K562 (cell line): ENCODE data around the gene ASPDH. TPM values are rescaled to one million over a fixed set of nuclear protein-coding genes. Genes with fewer than 3 reads are reported as not detected.

Source experiments
- ATAC-seq: fragments of 200-7000 bp; cut with Tn5 transposase; 3 replicates; pipeline ENCODE4 v1.9.1; 2020; ENCODE audit warnings: moderate library complexity
- BruUV-seq: library from RNA; stranded (reverse); fragments of 400-500 nt; replicated peaks from 2 replicates; lab custom pipeline; 2021; lab: Mats Ljungman, UMichigan
- CTCF ChIA-PET: fragments of 300-600 bp; formaldehyde crosslinking; extraction: SDS; loops from one replicate; lab custom pipeline; 2021; ENCODE audit warnings: low intra/inter-chr PET ratio; lab: Yijun Ruan, JAX
- POLR2A ChIA-PET: fragments of 300-600, 350-650 bp; sonication (Branson Sonifier 250); formaldehyde crosslinking; extraction: SDS; loops from one replicate; lab custom pipeline; 2021; ENCODE audit warnings: antibody characterized with exemption, inconsistent platforms; lab: Yijun Ruan, JAX
- DNase-seq, 4 experiments: peaks; one replicate each; pipeline versions ENCODE4 v3.0.0 to v3.0.0-alpha.2; 2011 to 2018; ENCODE audit warnings: low spot score in 3 of 4, mixed read lengths in 3 of 4; ENCODE audit errors: extremely low read depth in 1 of 4
- FAIRE-seq: peaks from 2 replicates; lab custom pipeline; 2011; peaks lifted over from hg19 to GRCh38; lab: Jason Lieb, UNC
- H2AFZ ChIP-seq: 2 replicates; pipeline ENCODE4 v1.6.0; 2011; ENCODE audit warnings: low read depth, low read length, control low read depth, inconsistent platforms
- H3K27ac ChIP-seq: fragments of 200-600 bp; 3 replicates; pipeline ENCODE4 v1.8.0; 2011; ENCODE audit warnings: low read depth, mild to moderate bottlenecking, control low read depth, inconsistent platforms, low read length, moderate library complexity, mixed read lengths; ENCODE audit errors: extremely low read depth
- H3K27me3 ChIP-seq, 2 experiments: fragments of 300-600 bp in 1 of 2; 2 replicates in 1 of 2; 3 replicates in 1 of 2; pipeline versions ENCODE4 v1.6.0 to v1.8.0; 2011; ENCODE audit warnings: inconsistent platforms in 2 of 2, low read length in 2 of 2, mild to moderate bottlenecking in 1 of 2, mixed read lengths in 1 of 2, moderate library complexity in 1 of 2; ENCODE audit not compliant: control insufficient read depth in 2 of 2, insufficient read depth in 2 of 2
- H3K36me3 ChIP-seq: fragments of 300-600 bp; 3 replicates; pipeline ENCODE4 v1.8.0; 2011; ENCODE audit warnings: mild to moderate bottlenecking, low read length, inconsistent platforms; ENCODE audit not compliant: control insufficient read depth, insufficient read depth
- H3K4me1 ChIP-seq, 2 experiments: fragments of 200-600 bp in 1 of 2; replicated peaks in 1 of 2; 2 replicates in 1 of 2; 3 replicates in 1 of 2; pipeline versions ENCODE4 v1.5.1 to v1.8.0; 2011; ENCODE audit warnings: inconsistent platforms in 2 of 2, low read length in 2 of 2, mild to moderate bottlenecking in 1 of 2, mixed read lengths in 1 of 2, moderate library complexity in 1 of 2; ENCODE audit not compliant: control insufficient read depth in 2 of 2, insufficient read depth in 2 of 2
- H3K4me2 ChIP-seq: 2 replicates; pipeline ENCODE4 v1.6.1; 2011; ENCODE audit warnings: low read length, control low read depth, inconsistent platforms, mixed read lengths; ENCODE audit not compliant: insufficient read depth
- H3K4me3 ChIP-seq: fragments of 200-600 bp; sonication (generic), shearing (Covaris generic); 2 replicates; pipeline ENCODE4 v1.5.1; 2016; ENCODE audit warnings: control low read depth, inconsistent platforms
- H3K79me2 ChIP-seq: fragments of 200-600 bp; 3 replicates; pipeline ENCODE4 v1.8.0; 2011; ENCODE audit warnings: low read length, inconsistent platforms; ENCODE audit not compliant: control insufficient read depth, insufficient read depth
- H3K9ac ChIP-seq, 2 experiments: 2 replicates each; pipeline versions ENCODE4 v1.6.0 to v1.6.1; 2011; ENCODE audit warnings: low read depth in 2 of 2, low read length in 2 of 2, control low read depth in 1 of 2, inconsistent platforms in 1 of 2, mild to moderate bottlenecking in 1 of 2, mixed read lengths in 1 of 2; ENCODE audit not compliant: insufficient read depth in 1 of 2
- H3K9me1 ChIP-seq: one replicate; pipeline ENCODE4 v1.6.0; 2011; ENCODE audit warnings: inconsistent platforms, mild to moderate bottlenecking, low read length, moderate library complexity; ENCODE audit not compliant: control insufficient read depth, insufficient read depth
- H3K9me3 ChIP-seq: replicated peaks from 2 replicates; pipeline ENCODE4 v1.5.1; 2011; ENCODE audit warnings: low read depth, low read length, inconsistent platforms; ENCODE audit not compliant: control insufficient read depth, insufficient read depth
- H4K20me1 ChIP-seq: replicated peaks from 2 replicates; pipeline ENCODE4 v1.6.1; 2011; ENCODE audit warnings: low read length, inconsistent platforms, mixed read lengths; ENCODE audit not compliant: control insufficient read depth, insufficient read depth
- BCLAF1 ChIP-seq, 2 experiments: fragments of 450-650 bp in 1 of 2; IDR thresholded peaks; 2 replicates each; pipeline ENCODE4 v1.6.1; 2011 to 2017; ENCODE audit warnings: low read depth in 2 of 2, antibody characterized with exemption in 1 of 2, borderline replicate concordance in 1 of 2, low read length in 1 of 2, mild to moderate bottlenecking in 1 of 2, mixed read lengths in 1 of 2; ENCODE audit not compliant: control insufficient read depth in 1 of 2
- BRF2 ChIP-seq: IDR thresholded peaks from 3 replicates; pipeline ENCODE4 v1.6.1; 2011; ENCODE audit warnings: borderline replicate concordance, mild to moderate bottlenecking; ENCODE audit not compliant: insufficient read length, insufficient read depth
- ERF ChIP-seq: fragments of 450-650 bp; formaldehyde crosslinking; IDR thresholded peaks from 2 replicates; pipeline ENCODE4 v1.4.0; 2020; ENCODE audit warnings: mild to moderate bottlenecking, mixed read lengths
- GABPB2 ChIP-seq: fragments of 250-450 bp; sonication (Bioruptor Pico); conservative IDR thresholded peaks from 2 replicates; pipeline ENCODE4 v1.5.1; 2021; ENCODE audit warnings: mild to moderate bottlenecking
- IFI16 ChIP-seq: fragments of 250-450 bp; sonication (Bioruptor Pico); IDR thresholded peaks from 2 replicates; pipeline ENCODE4 v2.1.2; 2022; ENCODE audit warnings: mild to moderate bottlenecking, inconsistent platforms
- KDM2B ChIP-seq: fragments of 250-450 bp; sonication (Bioruptor Pico); IDR thresholded peaks from 2 replicates; pipeline ENCODE4 v1.8.0; 2021; ENCODE audit warnings: mild to moderate bottlenecking, moderate library complexity
- RBFOX2 ChIP-seq: fragments of 200-400 bp; formaldehyde crosslinking; IDR thresholded peaks from 2 replicates; pipeline ENCODE4 v1.6.1; 2017; ENCODE audit warnings: low read depth, mild to moderate bottlenecking, low read length, moderate library complexity
- RERE ChIP-seq: sonication (generic); formaldehyde crosslinking; IDR thresholded peaks from 2 replicates; pipeline ENCODE4 v1.8.0; 2023; ENCODE audit warnings: missing genetic modification reagents, mild to moderate bottlenecking, borderline replicate concordance
- ZNF282 ChIP-seq: sonication (generic); formaldehyde crosslinking; IDR thresholded peaks from 2 replicates; pipeline ENCODE4 v1.8.1; 2023; ENCODE audit warnings: missing genetic modification reagents
- ZNF561 ChIP-seq: fragments of 450-650 bp; formaldehyde crosslinking; conservative IDR thresholded peaks from 2 replicates; pipeline ENCODE4 v1.4.0; 2020; ENCODE audit warnings: mild to moderate bottlenecking, moderate library complexity
- ZNF76 ChIP-seq: fragments of 250-450 bp; sonication (Bioruptor Pico); IDR thresholded peaks from 2 replicates; pipeline ENCODE4 v1.4.0; 2020; ENCODE audit warnings: mild to moderate bottlenecking, moderate library complexity, borderline replicate concordance
- WGBS: fragments of 100-300 bp; shearing (Covaris generic); methylation state at CpG from one replicate; pipeline ENCODE4 v1.1.6; 2016; ENCODE audit warnings: low coverage, mixed read lengths; ENCODE audit not compliant: insufficient coverage; ENCODE audit errors: missing lambda C conversion rate; 5-methylcytosine and 5-hydroxymethylcytosine counted together
- in situ Hi-C: fragments of 300-500 bp; cut with MboI; formaldehyde crosslinking; loops from 4 replicates; pipeline ENCODE4 v1.15.0; 2018; ENCODE audit warnings: inconsistent platforms, mixed read lengths
- intact Hi-C: fragments of 100-400 bp; cut with micrococcal nuclease; formaldehyde crosslinking; loops from 2 replicates; pipeline ENCODE4 v1.14.2; 2022
- polyA plus RNA-seq, 8 experiments: library from polyadenylated mRNA; depleted of rRNA in 4 of 8; stranded (reverse) in 5 of 8; unstranded in 3 of 8; fragments of >200 nt; fragmentation: Nextera tagmentation in 2 of 8; fragmentation: Illumina TruSeq in 1 of 8; extraction: Ambion mirVana in 2 of 8; extraction: Trizol in 1 of 8; gene quantifications; 2 replicates each; pipeline versions ENCODE4 v1.2.1 to v1.2.3, GENCODE V29; 2011 to 2014; ENCODE audit warnings: inconsistent platforms in 1 of 8, missing spikeins in 1 of 8
- total RNA-seq, 7 experiments: library from RNA; depleted of rRNA in 6 of 7; stranded (reverse); fragments of >200 nt in 6 of 7; fragmentation: Illumina TruSeq in 2 of 7; extraction: Trizol in 2 of 7; gene quantifications; 2 replicates each; pipeline versions ENCODE4 v1.2.1 to v1.2.3, GENCODE V29; 2011 to 2021; ENCODE audit warnings: low replicate concordance in 1 of 7

Gene ASPDH
- total and polyA plus RNA-seq, 9 of the 15 experiments (the other 6 are each of a cell fraction or from before 2014, with no cell fraction given), result not detected

- TF ChIP-seq BCLAF1 (IDR thresholded peaks at IDR 0.05; ENCODE audit: borderline replicate concordance in 1 of 2, control insufficient read depth in 1 of 2, low read depth in 2 of 2, low read length in 1 of 2), result no peak
These were observed 41.3 kb upstream of the ASPDH start (continued) for GRCh38 chr19:50555033-50555432.

- no peak for FAIRE-seq
- Histone ChIP-seq H3K79me2 (no peaks in the 10 kb centered on the region), H3K4me1 (peaks cover 10 to 42% of the 10 kb centered on the region in 2 experiments), H3K4me3 (no peak overlapping the region), H3K9ac (no peak overlapping the region), H3K27me3 (peaks cover 0 to 19% of the 10 kb centered on the region in 2 experiments; a peak in 3 of 5 replicates), H3K4me2 (no peak overlapping the region), H3K36me3 (no peaks in the 10 kb centered on the region), H3K9me3 (no peaks in the 10 kb centered on the region), H3K27ac (no peak overlapping the region), H4K20me1 (peaks cover 8% of the 10 kb centered on the region), H3K9me1 (no peaks in the 10 kb centered on the region), H2AFZ (no peak overlapping the region)
- intact Hi-C loops (no loop called here), in situ Hi-C loops (no loop called here)
- no TSS peak for BruUV-seq
- no peak for ATAC-seq
- no peak for DNase-seq
- POLR2A ChIA-PET, result interaction anchor here (0.6 to 0.7 kb wide), 2 partner anchors 44 to 62 kb away, joined by 3 read pairs; no protein-coding TSS in a partner anchor
- 20% methylated on average over 10 of the region's 10 CpGs for WGBS
- CTCF ChIA-PET, result no interaction called here
- no peak for TF ChIP-seq ZNF76 (CRISPR knock-in tag)
- TF ChIP-seq BRF2, result no peak
- TF ChIP-seq ERF, result no peak
- TF ChIP-seq IFI16 (CRISPR knock-in tag), result no peak
- TF ChIP-seq ZNF561 (CRISPR knock-in tag), result no peak
- no peak for TF ChIP-seq KDM2B (CRISPR knock-in tag)
- TF ChIP-seq RBFOX2, result no peak
- no peak for TF ChIP-seq GABPB2 (CRISPR knock-in tag)
- TF ChIP-seq RERE, result no peak
- TF ChIP-seq ZNF282 (CRISPR knock-in tag), result no peak
These were observed 40.5 kb upstream of the ASPDH start for GRCh38 chr19:50554212-50554611.
